GM12872 (cell line): ENCODE data around the gene ABHD11.

Experiments
- TF ChIP-seq, protein P1 (sequence below): IDR thresholded peaks from 3 replicates; pipeline ENCODE4 v1.5.1; 2011; ENCODE audit warnings: low read depth, mild to moderate bottlenecking, low read length, moderate library complexity; ENCODE audit not compliant: insufficient read depth

The ABHD11 gene

DNA sequence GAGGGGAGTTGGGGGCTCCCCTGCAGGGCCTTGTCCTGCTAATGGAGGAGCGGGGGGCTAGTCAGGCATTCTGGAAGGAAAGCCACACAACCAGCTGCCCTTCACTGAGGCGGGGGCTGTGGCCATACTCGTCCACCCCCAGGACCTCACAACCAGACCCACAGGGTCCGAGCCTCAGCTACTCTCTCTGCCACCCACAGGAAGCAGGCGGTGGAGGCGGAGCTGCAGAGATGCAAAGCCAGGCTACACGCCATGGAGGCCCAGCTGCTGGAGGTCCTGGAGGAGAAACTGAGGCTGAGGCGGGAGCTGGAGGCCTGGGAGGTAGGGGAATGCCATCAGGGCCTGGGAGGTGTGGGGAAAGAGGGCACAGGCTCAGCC, 3.1 kb downstream of the ABHD11 start:
- TF ChIP-seq, protein P1, sequence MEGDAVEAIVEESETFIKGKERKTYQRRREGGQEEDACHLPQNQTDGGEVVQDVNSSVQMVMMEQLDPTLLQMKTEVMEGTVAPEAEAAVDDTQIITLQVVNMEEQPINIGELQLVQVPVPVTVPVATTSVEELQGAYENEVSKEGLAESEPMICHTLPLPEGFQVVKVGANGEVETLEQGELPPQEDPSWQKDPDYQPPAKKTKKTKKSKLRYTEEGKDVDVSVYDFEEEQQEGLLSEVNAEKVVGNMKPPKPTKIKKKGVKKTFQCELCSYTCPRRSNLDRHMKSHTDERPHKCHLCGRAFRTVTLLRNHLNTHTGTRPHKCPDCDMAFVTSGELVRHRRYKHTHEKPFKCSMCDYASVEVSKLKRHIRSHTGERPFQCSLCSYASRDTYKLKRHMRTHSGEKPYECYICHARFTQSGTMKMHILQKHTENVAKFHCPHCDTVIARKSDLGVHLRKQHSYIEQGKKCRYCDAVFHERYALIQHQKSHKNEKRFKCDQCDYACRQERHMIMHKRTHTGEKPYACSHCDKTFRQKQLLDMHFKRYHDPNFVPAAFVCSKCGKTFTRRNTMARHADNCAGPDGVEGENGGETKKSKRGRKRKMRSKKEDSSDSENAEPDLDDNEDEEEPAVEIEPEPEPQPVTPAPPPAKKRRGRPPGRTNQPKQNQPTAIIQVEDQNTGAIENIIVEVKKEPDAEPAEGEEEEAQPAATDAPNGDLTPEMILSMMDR: no peak

DNA sequence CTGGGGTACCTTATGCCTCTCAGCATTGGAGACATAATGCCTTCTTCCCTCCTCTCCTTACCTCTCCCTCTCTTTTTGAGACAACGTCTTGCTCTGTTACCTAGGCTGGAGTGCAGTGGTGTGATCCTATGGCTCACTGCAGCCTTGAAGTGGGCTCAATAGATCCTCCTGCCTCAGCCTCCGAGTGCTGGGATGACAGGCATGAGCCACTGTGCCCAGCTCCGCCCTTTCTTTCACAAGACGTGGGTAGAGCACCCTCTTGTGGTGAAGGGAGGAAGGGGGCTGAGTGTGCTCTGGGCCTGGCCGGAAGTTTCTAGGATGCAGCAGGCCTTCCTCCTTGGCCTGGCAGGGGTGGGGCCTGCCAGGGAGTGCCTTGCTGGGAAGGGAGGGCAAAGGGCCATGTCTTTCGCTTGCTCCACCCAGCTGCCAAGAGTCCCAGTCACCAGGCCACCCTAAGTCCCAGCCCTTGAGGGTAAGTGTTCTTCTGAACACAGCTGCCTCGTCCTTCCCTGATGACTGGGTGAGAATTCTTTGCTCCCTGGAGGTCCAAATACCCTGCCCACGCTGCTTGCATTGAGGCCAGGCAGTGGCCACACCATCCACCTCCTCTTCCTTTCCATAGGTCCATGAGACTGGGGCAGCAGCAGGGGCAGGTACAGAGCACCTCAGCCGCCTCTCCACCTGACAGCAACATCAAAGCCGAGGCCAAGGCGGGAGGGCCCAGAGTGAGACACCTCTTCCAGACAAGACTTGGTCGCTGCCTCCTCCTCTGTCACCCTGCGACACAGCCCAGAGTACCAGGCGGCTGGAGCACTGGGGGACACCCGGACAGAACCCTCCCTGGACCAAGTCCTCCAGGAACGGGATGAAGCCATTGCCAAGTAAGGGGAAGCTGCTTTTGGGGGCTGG, 3.7 kb downstream of the ABHD11 start:
- TF ChIP-seq, protein P1: peak; percentile 90

DNA sequence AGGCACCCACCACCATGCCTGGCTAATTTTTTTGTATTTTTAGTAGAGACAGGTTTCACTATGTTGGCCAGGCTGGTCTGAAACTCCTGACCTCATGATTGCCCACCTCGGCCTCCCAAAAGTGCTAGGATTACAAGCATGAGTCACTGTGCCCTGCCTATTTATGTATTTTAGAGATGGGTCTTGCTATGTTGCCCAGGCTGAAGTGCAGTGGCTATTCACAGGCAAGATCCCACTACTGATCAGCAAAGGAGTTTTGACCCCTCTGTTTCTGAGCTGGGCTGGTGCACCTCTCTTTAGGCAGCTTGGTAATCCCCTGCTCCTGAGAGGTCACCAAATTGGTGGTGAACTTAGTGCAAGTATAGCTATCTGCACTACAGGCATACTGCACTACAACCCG, 6.2 kb downstream of the ABHD11 start:
- TF ChIP-seq, protein P1: no peak

DNA sequence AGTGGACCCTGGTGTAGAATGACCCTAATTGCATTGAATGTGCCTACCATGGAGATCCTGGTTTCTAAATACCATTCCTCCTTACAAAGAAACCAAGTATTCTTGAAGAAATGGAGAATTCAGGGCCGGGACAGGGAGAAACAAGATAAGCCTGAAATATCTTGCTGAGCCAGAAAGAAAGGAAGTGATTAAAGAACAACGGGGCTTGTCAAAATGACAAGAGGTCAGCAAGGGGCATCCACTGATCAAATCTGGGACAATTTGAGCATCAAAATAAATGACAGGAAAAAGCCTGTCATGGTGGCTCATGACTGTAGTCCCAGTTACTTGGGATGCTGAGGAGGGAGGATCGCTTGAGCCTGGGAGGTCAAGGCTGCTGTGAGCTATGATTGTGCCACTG, 8.1 kb downstream of the ABHD11 start:
- TF ChIP-seq, protein P1: no peak

DNA sequence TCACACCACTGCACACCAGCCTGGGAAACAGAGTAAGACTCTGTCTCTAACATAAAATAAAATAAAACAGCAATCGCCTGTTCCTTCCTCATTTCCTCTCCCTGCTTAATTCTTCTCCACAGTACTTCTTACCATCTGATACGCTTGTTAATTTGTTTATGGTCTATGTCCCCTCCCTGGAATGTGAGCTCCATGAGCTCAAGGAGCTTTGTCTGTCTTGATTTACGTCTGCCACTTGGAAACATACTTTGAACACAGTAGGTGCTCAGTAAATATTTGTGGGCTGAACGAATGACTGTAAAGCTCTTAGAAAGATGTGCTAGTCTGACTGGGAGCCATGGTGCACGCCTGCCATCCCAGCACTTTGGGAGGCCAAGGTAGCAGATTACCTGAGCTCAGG, 10.1 kb downstream of the ABHD11 start:
- TF ChIP-seq, protein P1: no peak

DNA sequence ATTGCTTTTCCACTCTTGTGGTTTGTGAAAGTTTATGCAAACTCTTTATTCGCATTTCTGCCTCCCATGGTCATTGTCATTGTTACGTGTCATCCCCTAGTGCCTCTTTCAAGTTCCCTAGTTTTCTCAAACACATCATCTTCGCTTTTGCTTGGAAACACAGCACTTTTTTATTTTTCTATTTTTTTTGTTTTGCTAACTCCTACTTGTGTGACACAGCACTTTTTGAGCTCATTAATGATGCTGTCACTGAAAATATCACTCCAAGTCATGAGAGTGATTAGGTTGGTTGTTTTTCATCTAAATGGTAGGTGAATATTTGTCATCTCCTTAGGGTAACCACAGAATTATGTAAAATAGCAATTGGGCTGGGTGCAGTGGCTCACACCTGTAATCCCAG, 10.7 kb downstream of the ABHD11 start:
- TF ChIP-seq, protein P1: no peak

DNA sequence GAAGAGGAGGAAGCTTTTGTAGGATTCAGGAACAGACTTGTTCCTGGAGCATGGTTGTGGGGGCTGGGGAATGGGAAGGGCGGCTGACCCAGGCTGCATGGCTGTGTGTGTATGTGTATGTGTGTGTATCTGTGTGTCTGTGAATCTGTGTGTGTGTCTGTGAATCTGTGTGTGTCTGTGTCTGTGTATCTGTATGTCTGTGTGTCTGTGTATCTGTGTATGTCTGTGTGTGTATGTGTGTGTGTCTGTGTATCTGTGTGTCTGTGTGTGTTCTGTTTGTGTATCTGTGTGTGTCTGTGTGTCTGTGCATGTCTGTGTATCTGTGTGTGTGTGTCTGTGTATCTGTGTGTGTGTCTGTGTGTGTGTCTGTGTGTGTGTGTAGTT, 12.5 kb downstream of the ABHD11 start:
- TF ChIP-seq, protein P1: no peak
